ENCODE results near the gene BNIP2. TPM values are rescaled to one million over a fixed set of nuclear protein-coding genes. Genes with fewer than 3 reads are reported as not detected.

BNIP2 gene
- total RNA-seq, 1 donor from 2014 or later = 81.4 TPM

DNA sequence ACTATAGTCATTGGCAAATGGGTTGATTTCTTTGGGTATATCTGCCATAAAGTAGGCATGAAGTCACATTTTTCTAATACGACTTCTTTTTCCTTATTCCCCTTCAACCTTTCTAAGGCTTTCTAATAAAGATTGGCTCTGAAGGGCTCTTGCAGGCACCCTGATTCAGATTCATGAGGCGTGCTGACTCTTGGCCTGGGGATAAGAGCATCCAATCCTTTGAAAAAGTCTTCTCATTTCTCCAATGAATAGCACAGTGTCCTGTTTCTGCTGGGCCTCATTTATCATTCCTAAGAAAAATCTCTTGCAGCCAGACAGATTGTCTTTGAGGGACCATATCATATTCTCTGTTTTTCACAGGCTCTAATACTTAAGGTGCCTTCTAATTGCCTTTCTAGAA lies 32.3 kb upstream of the BNIP2 start:
- H3K9me3 Mint-ChIP-seq = no peaks in the 10 kb centered on the region
- no peaks in the 10 kb centered on the region for H3F3A ChIP-seq (ENCODE audit: low read depth)
- no peaks in the 10 kb centered on the region for H3K9me3 ChIP-seq (ENCODE audit: low read depth)
- H3K27ac ChIP-seq = no peak overlapping the region
- H2AFZ ChIP-seq (replicated peaks) = no peak overlapping the region
- H3K27me3 ChIP-seq = no peaks in the 10 kb centered on the region
- no peaks in the 10 kb centered on the region for H3K36me3 Mint-ChIP-seq
- H3K4me3 Mint-ChIP-seq = no peak overlapping the region
- peaks cover 8% of the 10 kb centered on the region for H3K4me1 Mint-ChIP-seq
- no peak overlapping the region for H3K9ac ChIP-seq
- H3K27ac Mint-ChIP-seq = no peak overlapping the region
- H3K79me2 ChIP-seq (ENCODE audit: low read depth) = no peaks in the 10 kb centered on the region
- no peak overlapping the region for H3K4me2 ChIP-seq
- no peaks in the 10 kb centered on the region for H4K20me1 ChIP-seq (ENCODE audit: low read depth)
- H3K27me3 Mint-ChIP-seq (ENCODE audit: insufficient read depth, low read depth) = no peaks in the 10 kb centered on the region
- no peak overlapping the region for H3K4me3 ChIP-seq
- H3K36me3 ChIP-seq = no peaks in the 10 kb centered on the region
- TF ChIP-seq EZH2phosphoT487 (IDR thresholded peaks at IDR 0.05) (no peak), EZH2 (IDR thresholded peaks at IDR 0.05) (no peak), CTCF (IDR thresholded peaks at IDR 0.05) (no peak)
- H3K4me1 ChIP-seq = no peaks in the 10 kb centered on the region
- no peak for DNase-seq (ENCODE audit: low spot score)

GRCh38 chr15:59713177-59713576 lies 24.1 kb upstream of the BNIP2 start:
- Mint-ChIP-seq H3K4me3 (no peak overlapping the region), H3K27ac (no peak overlapping the region), H3K27me3 (ENCODE audit: insufficient read depth, low read depth) (no peaks in the 10 kb centered on the region), H3K4me1 (no peaks in the 10 kb centered on the region), H3K9me3 (no peaks in the 10 kb centered on the region), H3K36me3 (no peaks in the 10 kb centered on the region)
- H3K36me3 ChIP-seq = no peaks in the 10 kb centered on the region
- no peaks in the 10 kb centered on the region for H4K20me1 ChIP-seq (ENCODE audit: low read depth)
- H3K9ac ChIP-seq = no peak overlapping the region
- no peaks in the 10 kb centered on the region for H3K27me3 ChIP-seq
- no peak overlapping the region for H2AFZ ChIP-seq (replicated peaks)
- no peaks in the 10 kb centered on the region for H3K9me3 ChIP-seq (ENCODE audit: low read depth)
- no peak for TF ChIP-seq EZH2 (IDR thresholded peaks at IDR 0.05)
- no peak for TF ChIP-seq EZH2phosphoT487 (IDR thresholded peaks at IDR 0.05)
- no peak for TF ChIP-seq CTCF (IDR thresholded peaks at IDR 0.05)
- H3K4me1 ChIP-seq = no peaks in the 10 kb centered on the region
- no peak for DNase-seq (ENCODE audit: low spot score)
- H3F3A ChIP-seq (ENCODE audit: low read depth) = no peaks in the 10 kb centered on the region
- no peak overlapping the region for H3K4me2 ChIP-seq
- H3K79me2 ChIP-seq (ENCODE audit: low read depth) = no peaks in the 10 kb centered on the region
- H3K4me3 ChIP-seq = no peak overlapping the region
- H3K27ac ChIP-seq = no peak overlapping the region

GRCh38 chr15:59711451-59712243 lies 22.5 kb upstream of the BNIP2 start:
- no peaks in the 10 kb centered on the region for H4K20me1 ChIP-seq (ENCODE audit: low read depth)
- no peak overlapping the region for H3K9ac ChIP-seq
- H3K27ac Mint-ChIP-seq = no peak overlapping the region
- H3K36me3 Mint-ChIP-seq = no peaks in the 10 kb centered on the region
- no peaks in the 10 kb centered on the region for H3K27me3 Mint-ChIP-seq (ENCODE audit: insufficient read depth, low read depth)
- H3K9me3 ChIP-seq (ENCODE audit: low read depth) = no peaks in the 10 kb centered on the region
- no peaks in the 10 kb centered on the region for H3K4me1 Mint-ChIP-seq
- H2AFZ ChIP-seq (replicated peaks) = no peak overlapping the region
- no peak overlapping the region for H3K4me3 Mint-ChIP-seq
- H3K9me3 Mint-ChIP-seq = no peaks in the 10 kb centered on the region
- no peak overlapping the region for H3K27ac ChIP-seq
- no peak for DNase-seq (ENCODE audit: low spot score)
- no peaks in the 10 kb centered on the region for H3K27me3 ChIP-seq
- H3K36me3 ChIP-seq = no peaks in the 10 kb centered on the region
- H3K4me2 ChIP-seq = no peak overlapping the region
- H3F3A ChIP-seq (ENCODE audit: low read depth) = no peaks in the 10 kb centered on the region
- no peaks in the 10 kb centered on the region for H3K79me2 ChIP-seq (ENCODE audit: low read depth)
- H3K4me3 ChIP-seq = no peak overlapping the region
- H3K4me1 ChIP-seq = no peaks in the 10 kb centered on the region
- no peak for TF ChIP-seq EZH2 (IDR thresholded peaks at IDR 0.05)
- TF ChIP-seq CTCF (IDR thresholded peaks at IDR 0.05) = no peak
- TF ChIP-seq EZH2phosphoT487 (IDR thresholded peaks at IDR 0.05) = no peak

All from neural progenitor cell (in vitro differentiated cells).